SK-N-SH (cell line): ENCODE data around the gene TRIM47. TPM values are rescaled to one million over a fixed set of nuclear protein-coding genes. Genes with fewer than 3 reads are reported as not detected.
"Not testable (repeated sequence)": the region's sequence is repeated elsewhere in the genome, so short reads cannot be mapped to it uniquely, and the experiment has no call there.

ENCODE experiments used
- CTCF ChIA-PET: fragments of 300-600, 350-600 bp; formaldehyde crosslinking; extraction: SDS; loops from one replicate; lab custom pipeline; 2021; lab: Yijun Ruan, JAX
- POLR2A ChIA-PET: fragments of 350-600 bp; sonication (Branson Sonifier 250); formaldehyde crosslinking; extraction: SDS; loops from one replicate; lab custom pipeline; 2020; ENCODE audit warnings: antibody characterized with exemption, inconsistent platforms; lab: Yijun Ruan, JAX
- DNase-seq: peaks from one replicate; pipeline ENCODE4 v3.0.0; 2012
- H2AFZ ChIP-seq: fragments of 200-600 bp; sonication (generic); 2 replicates; pipeline ENCODE4 v1.8.1; 2016; ENCODE audit warnings: antibody characterized with exemption, mild to moderate bottlenecking, low read depth
- H3F3A ChIP-seq: fragments of 200-600 bp; sonication (generic); replicated peaks from 2 replicates; pipeline ENCODE3; 2016; ENCODE audit warnings: antibody characterized with exemption, mild to moderate bottlenecking; ENCODE audit not compliant: insufficient read depth
- H3K27ac ChIP-seq, 2 experiments: fragments of 200-500 bp in 1 of 2; fragments of 200-600 bp in 1 of 2; sonication (Bioruptor generic) in 1 of 2; sonication (generic), shearing (Covaris generic) in 1 of 2; 2 replicates each; pipeline versions ENCODE4 v1.5.1 to v1.6.1; 2014 to 2016; ENCODE audit warnings: low read depth in 2 of 2, inconsistent platforms in 1 of 2, low read length in 1 of 2, mild to moderate bottlenecking in 1 of 2, mixed read lengths in 1 of 2
- H3K27me3 ChIP-seq: fragments of 200-600 bp; sonication (generic), shearing (Covaris generic); 2 replicates; pipeline ENCODE4 v1.6.1; 2016; ENCODE audit warnings: mixed run types; ENCODE audit not compliant: insufficient read depth
- H3K36me3 ChIP-seq, 2 experiments: fragments of 200-500 bp in 1 of 2; fragments of 200-600 bp in 1 of 2; sonication (Bioruptor generic) in 1 of 2; sonication (generic) in 1 of 2; replicated peaks in 1 of 2; 2 replicates each; pipeline versions ENCODE3 to v1.5.1; 2014 to 2016; ENCODE audit warnings: low read length in 1 of 2, mild to moderate bottlenecking in 1 of 2; ENCODE audit not compliant: insufficient read depth in 2 of 2, control insufficient read depth in 1 of 2
- H3K4me1 ChIP-seq, 2 experiments: fragments of 200-500 bp in 1 of 2; fragments of 200-600 bp in 1 of 2; sonication (Bioruptor generic) in 1 of 2; sonication (generic), shearing (Covaris generic) in 1 of 2; 2 replicates each; pipeline versions ENCODE4 v1.5.1 to v1.6.1; 2014 to 2016; ENCODE audit warnings: low read depth in 1 of 2, low read length in 1 of 2, mixed run types in 1 of 2; ENCODE audit not compliant: insufficient read depth in 2 of 2, control insufficient read depth in 1 of 2
- H3K4me2 ChIP-seq: fragments of 200-600 bp; sonication (generic), shearing (Covaris generic); 2 replicates; pipeline ENCODE4 v1.6.1; 2017; ENCODE audit warnings: mixed run types
- H3K4me3 ChIP-seq, 2 experiments: fragments of 200-500 bp in 1 of 2; fragments of 200-600 bp in 1 of 2; sonication (Bioruptor generic) in 1 of 2; sonication (generic), shearing (Covaris generic) in 1 of 2; 2 replicates each; pipeline versions ENCODE4 v1.5.1 to v1.8.1; 2014 to 2016; ENCODE audit warnings: low read depth in 2 of 2, inconsistent platforms in 1 of 2, low read length in 1 of 2, mild to moderate bottlenecking in 1 of 2, mixed read lengths in 1 of 2, moderate library complexity in 1 of 2
- H3K79me2 ChIP-seq: fragments of 200-600 bp; sonication (generic); 2 replicates; pipeline ENCODE4 v1.8.1; 2017; ENCODE audit warnings: mild to moderate bottlenecking; ENCODE audit not compliant: insufficient read depth
- H3K9ac ChIP-seq: fragments of 200-600 bp; sonication (generic); 2 replicates; pipeline ENCODE4 v1.6.1; 2017; ENCODE audit warnings: mixed run types
- H3K9me2 ChIP-seq: fragments of 200-600 bp; sonication (generic); 2 replicates; pipeline ENCODE4 v1.6.1; 2017; ENCODE audit warnings: mixed run types
- H3K9me3 ChIP-seq: fragments of 200-600 bp; sonication (generic); 2 replicates; pipeline ENCODE4 v1.6.1; 2017; ENCODE audit warnings: mixed run types, mild to moderate bottlenecking, moderate library complexity
- H4K20me1 ChIP-seq: fragments of 200-600 bp; sonication (generic); 2 replicates; pipeline ENCODE4 v1.6.1; 2017; ENCODE audit warnings: mild to moderate bottlenecking, mixed run types; ENCODE audit not compliant: insufficient read depth
- ELF1 ChIP-seq: IDR thresholded peaks from 2 replicates; pipeline ENCODE4 v1.4.0; 2012
- FOSL2 ChIP-seq: IDR thresholded peaks from 2 replicates; pipeline ENCODE4 v1.4.0; 2012; ENCODE audit warnings: low read depth, mild to moderate bottlenecking, moderate library complexity, borderline replicate concordance
- FOXM1 ChIP-seq: IDR thresholded peaks from 2 replicates; pipeline ENCODE4 v1.4.0; 2012; ENCODE audit warnings: low read depth, mild to moderate bottlenecking
- GATA2 ChIP-seq: sonication (generic); formaldehyde crosslinking; IDR thresholded peaks from 2 replicates; pipeline ENCODE4 v1.5.0; 2020; ENCODE audit warnings: mild to moderate bottlenecking, missing genetic modification reagents
- JUND ChIP-seq: IDR thresholded peaks from 2 replicates; pipeline ENCODE4 v1.4.0; 2012
- MEF2A ChIP-seq: IDR thresholded peaks from 2 replicates; pipeline ENCODE4 v1.4.0; 2012; ENCODE audit warnings: low read depth, borderline replicate concordance
- NFIC ChIP-seq: IDR thresholded peaks from 2 replicates; pipeline ENCODE4 v1.4.0; 2012; ENCODE audit warnings: borderline replicate concordance
- NRF1 ChIP-seq: IDR thresholded peaks from 2 replicates; pipeline ENCODE4 v1.6.1; 2012; ENCODE audit warnings: low read depth, mild to moderate bottlenecking, low read length
- RCOR1 ChIP-seq: fragments of 150-350 bp; IDR thresholded peaks from 2 replicates; pipeline ENCODE4 v1.6.1; 2017; ENCODE audit warnings: antibody characterized with exemption, low read length
- SMC3 ChIP-seq: IDR thresholded peaks from 2 replicates; pipeline ENCODE4 v1.6.1; 2012; ENCODE audit warnings: low read depth, low read length, improper control_type of control experiment
- TCF12 ChIP-seq: IDR thresholded peaks from 2 replicates; pipeline ENCODE4 v1.4.0; 2012
- USF1 ChIP-seq: IDR thresholded peaks from 2 replicates; pipeline ENCODE4 v1.4.0; 2012; ENCODE audit warnings: low read depth, borderline replicate concordance
- ZBTB33 ChIP-seq: IDR thresholded peaks from 2 replicates; pipeline ENCODE4 v1.4.0; 2012; ENCODE audit warnings: low read depth, borderline replicate concordance
- WGBS: methylation state at CpG from one replicate; pipeline ENCODE4 v1.1.6; 2017; ENCODE audit warnings: low lambda C conversion rate; 5-methylcytosine and 5-hydroxymethylcytosine counted together
- polyA plus RNA-seq, 3 experiments: library from polyadenylated mRNA; depleted of rRNA; stranded (reverse); fragments of >200 nt; gene quantifications; 2 replicates each; pipeline ENCODE4 v1.2.3, GENCODE V29; 2012
- TF ChIP-seq, protein P1 (sequence below): fragments of 200-600 bp; sonication (generic); IDR thresholded peaks from 2 replicates; pipeline ENCODE4 v1.6.1; 2017; ENCODE audit warnings: antibody characterized with exemption, mild to moderate bottlenecking, moderate library complexity

Gene TRIM47
- polyA plus RNA-seq, 1 of the 3 experiments (the other 2 are of a cell fraction): 5.1 TPM

- Histone ChIP-seq H3K27me3 (no peaks in the 10 kb centered on the region), H3K36me3 (peaks cover 23% of the 10 kb centered on the region in 2 experiments), H3K4me1 (peaks cover 12 to 19% of the 10 kb centered on the region in 2 experiments; a peak in 3 of 4 replicates), H3K9me2 (no peaks in the 10 kb centered on the region), H3K9ac (peak overlapping the region; percentile 70; the same call in 1 of the 2 replicates), H3K4me2 (peak overlapping the region; percentile 81), H3K4me3 (peak overlapping the region in 1 of 2 experiments; percentile 83; a peak in 1 of 4 replicates), H3F3A (peaks cover 15% of the 10 kb centered on the region), H3K27ac (peak overlapping the region in 1 of 2 experiments; percentile 86; a peak in 2 of 4 replicates), H4K20me1 (no peaks in the 10 kb centered on the region; the same call in 1 of the 2 replicates), H3K79me2 (peaks cover 29% of the 10 kb centered on the region), H3K9me3 (no peaks in the 10 kb centered on the region), H2AFZ (no peak overlapping the region)
- DNase-seq: no peak
- WGBS: 69% methylated on average over 7 of the region's 7 CpGs
- ChIA-PET POLR2A (interaction anchor here (1.2 to 2.0 kb wide), 2 partner anchors 23 to 44 kb away, joined by 4 to 6 read pairs; partner anchors contain the start of gene TRIM65), CTCF (interaction anchor here (0.6 to 6.9 kb wide), 10 partner anchors 7 to 598 kb away, joined by 3 to 79 read pairs (median 10); partner anchors contain the start of genes MRPL38, TRIM47 and UNC13D)
- TF ChIP-seq FOSL2: no peak; the same call in 1 of the 2 replicates
- TF ChIP-seq TCF12: peak; percentile 36; the same call in 1 of the 2 replicates
- TF ChIP-seq NFIC: peak; percentile 51; the same call in 1 of the 2 replicates
Observed at GRCh38 chr17:75853433-75853832, 24.9 kb downstream of the TRIM47 start.

- not testable (repeated sequence) for H3K9me2 ChIP-seq, H3K9me3 ChIP-seq, H3K4me3 ChIP-seq, H4K20me1 ChIP-seq, H3K27ac ChIP-seq, H3K9ac ChIP-seq, H2AFZ ChIP-seq, DNase-seq, H3K27me3 ChIP-seq, H3K4me2 ChIP-seq
- Histone ChIP-seq H3K4me1 (peaks cover 12 to 18% of the 10 kb centered on the region in 2 experiments; a peak in 3 of 4 replicates), H3F3A (peaks cover 15% of the 10 kb centered on the region), H3K36me3 (peaks cover 25 to 41% of the 10 kb centered on the region in 2 experiments), H3K79me2 (peaks cover 29% of the 10 kb centered on the region)
- ChIA-PET POLR2A (interaction anchor here (2.0 kb wide), 1 partner anchor 45 kb away, joined by 4 read pairs; the partner anchor contains the start of gene TRIM65), CTCF (interaction anchor here (0.6 kb wide), 1 partner anchor 534 kb away, joined by 3 read pairs; no protein-coding TSS in a partner anchor)
- 95% methylated on average over 15 of the region's 15 CpGs for WGBS
Observed at GRCh38 chr17:75851693-75851991, 26.7 kb downstream of the TRIM47 start.

GRCh38 chr17:75850928-75851692, 27.3 kb downstream of the TRIM47 start:
- no peak for TF ChIP-seq ZBTB33
- no peak for TF ChIP-seq MEF2A
- TF ChIP-seq GATA2 (CRISPR knock-in tag): no peak
- TF ChIP-seq TCF12: no peak
- TF ChIP-seq, protein P1, sequence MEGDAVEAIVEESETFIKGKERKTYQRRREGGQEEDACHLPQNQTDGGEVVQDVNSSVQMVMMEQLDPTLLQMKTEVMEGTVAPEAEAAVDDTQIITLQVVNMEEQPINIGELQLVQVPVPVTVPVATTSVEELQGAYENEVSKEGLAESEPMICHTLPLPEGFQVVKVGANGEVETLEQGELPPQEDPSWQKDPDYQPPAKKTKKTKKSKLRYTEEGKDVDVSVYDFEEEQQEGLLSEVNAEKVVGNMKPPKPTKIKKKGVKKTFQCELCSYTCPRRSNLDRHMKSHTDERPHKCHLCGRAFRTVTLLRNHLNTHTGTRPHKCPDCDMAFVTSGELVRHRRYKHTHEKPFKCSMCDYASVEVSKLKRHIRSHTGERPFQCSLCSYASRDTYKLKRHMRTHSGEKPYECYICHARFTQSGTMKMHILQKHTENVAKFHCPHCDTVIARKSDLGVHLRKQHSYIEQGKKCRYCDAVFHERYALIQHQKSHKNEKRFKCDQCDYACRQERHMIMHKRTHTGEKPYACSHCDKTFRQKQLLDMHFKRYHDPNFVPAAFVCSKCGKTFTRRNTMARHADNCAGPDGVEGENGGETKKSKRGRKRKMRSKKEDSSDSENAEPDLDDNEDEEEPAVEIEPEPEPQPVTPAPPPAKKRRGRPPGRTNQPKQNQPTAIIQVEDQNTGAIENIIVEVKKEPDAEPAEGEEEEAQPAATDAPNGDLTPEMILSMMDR: no peak
- TF ChIP-seq SMC3: no peak
- TF ChIP-seq NRF1: no peak
- TF ChIP-seq RCOR1: no peak
- no peak for TF ChIP-seq USF1
- TF ChIP-seq NFIC: no peak
- no peak for TF ChIP-seq JUND
- TF ChIP-seq ELF1: no peak
- TF ChIP-seq FOXM1: no peak
- H2AFZ ChIP-seq: no peak overlapping the region
- WGBS: 86% methylated on average over 12 of the region's 12 CpGs

More at GRCh38 chr17:75850928-75851692, 27.3 kb downstream of the TRIM47 start:
- Histone ChIP-seq H3K9me3 (no peaks in the 10 kb centered on the region), H4K20me1 (no peaks in the 10 kb centered on the region; the same call in 1 of the 2 replicates), H3K4me1 (peaks cover 11 to 14% of the 10 kb centered on the region in 2 experiments; a peak in 2 of 4 replicates), H3F3A (peaks cover 15% of the 10 kb centered on the region), H3K27ac (no peak overlapping the region), H3K9ac (no peak overlapping the region), H3K4me2 (no peak overlapping the region), H3K9me2 (no peaks in the 10 kb centered on the region), H3K36me3 (peaks cover 28 to 46% of the 10 kb centered on the region in 2 experiments), H3K27me3 (no peaks in the 10 kb centered on the region), H3K79me2 (peaks cover 29% of the 10 kb centered on the region), H3K4me3 (no peak overlapping the region)
- POLR2A ChIA-PET: interaction anchor here (2.0 kb wide), 1 partner anchor 46 kb away, joined by 4 read pairs; the partner anchor contains the start of gene TRIM65
- CTCF ChIA-PET: interaction anchor here (0.6 to 16.1 kb wide), 3 partner anchors 10 to 534 kb away, joined by 3 to 326 read pairs (median 60); no protein-coding TSS in a partner anchor
- no peak for DNase-seq
